ENCODE results near the gene MED13. TPM values are rescaled to one million over a fixed set of nuclear protein-coding genes. Genes with fewer than 3 reads are reported as not detected.

MED13 gene
- total RNA-seq, 1 experiment from 2014 or later = 60.7 TPM

DNA sequence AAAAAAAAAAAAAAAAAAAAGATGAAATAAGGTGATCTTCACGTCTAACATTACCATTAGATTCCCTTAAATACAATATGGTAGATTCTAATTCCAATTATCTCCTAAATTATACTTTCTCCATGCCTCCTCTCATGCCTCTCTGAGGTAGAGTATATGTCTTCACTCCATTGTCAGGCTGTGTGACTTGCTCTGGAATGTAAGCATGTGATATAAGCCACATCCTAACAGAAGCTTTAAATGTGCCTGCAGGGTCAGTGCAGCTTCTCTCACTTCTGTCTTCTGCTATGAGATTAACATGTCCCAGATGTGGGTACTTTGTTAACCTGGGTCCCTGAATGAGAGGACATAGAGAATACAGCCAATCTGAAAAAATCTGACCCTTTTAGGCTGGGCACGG is 32.6 kb downstream of the MED13 start:
- Histone ChIP-seq H3K79me2 (ENCODE audit: insufficient read depth, low read length) (no peaks in the 10 kb centered on the region; the same call in 1 of the 2 replicates), H2BK5ac (ENCODE audit: insufficient read length, low read length) (no peak overlapping the region), H3K23me2 (ENCODE audit: insufficient read length, low read depth, low read length, poor library complexity, severe bottlenecking) (no peaks in the 10 kb centered on the region), H3K56ac (ENCODE audit: insufficient read length, low read depth, low read length) (no peak overlapping the region), H2BK12ac (ENCODE audit: insufficient read length, low read depth, low read length) (no peak overlapping the region), H3K14ac (ENCODE audit: insufficient read depth, low read length) (no peak overlapping the region), H3K23ac (ENCODE audit: insufficient read length, low read depth, low read length) (no peak overlapping the region), H4K5ac (ENCODE audit: insufficient read length, low read depth, low read length) (no peak overlapping the region), H3K27me3 (ENCODE audit: insufficient read depth, low read length) (no peaks in the 10 kb centered on the region), H4K20me1 (ENCODE audit: control insufficient read depth, insufficient read depth, insufficient read length) (no peaks in the 10 kb centered on the region), H3K18ac (ENCODE audit: insufficient read length, low read depth, low read length) (no peak overlapping the region), H3K9me3 (ENCODE audit: control insufficient read depth, low read depth, low read length) (no peaks in the 10 kb centered on the region), H2AK5ac (ENCODE audit: insufficient read length, low read length) (no peak overlapping the region), H3K27ac (ENCODE audit: insufficient read length, low read depth, low read length) (no peak overlapping the region), H2AFZ (ENCODE audit: low read length) (no peak overlapping the region), H3K4ac (ENCODE audit: low read depth, low read length) (no peak overlapping the region), H3K4me2 (ENCODE audit: insufficient read depth, insufficient read length, low read length) (no peak overlapping the region), H3T11ph (ENCODE audit: low read length) (no peak overlapping the region), H4K91ac (ENCODE audit: insufficient read length, low read depth, low read length) (no peak overlapping the region), H2BK120ac (ENCODE audit: low read depth, low read length, poor library complexity, severe bottlenecking) (no peak overlapping the region), H2BK20ac (ENCODE audit: low read depth, low read length, poor library complexity, severe bottlenecking) (no peak overlapping the region), H4K8ac (replicated peaks; ENCODE audit: insufficient read length, low read depth, low read length) (no peak overlapping the region), H2BK15ac (ENCODE audit: low read depth, low read length) (no peak overlapping the region), H3K79me1 (ENCODE audit: insufficient read depth, low read depth, low read length, poor library complexity, severe bottlenecking) (peaks cover 3% of the 10 kb centered on the region), H3K9ac (ENCODE audit: extremely low read depth, insufficient read length, low read length) (no peak overlapping the region), H3K4me1 (ENCODE audit: insufficient read depth, low read length) (no peaks in the 10 kb centered on the region)
- Mint-ChIP-seq H3K4me3 (no peak overlapping the region), H3K27ac (peak overlapping the region in 1 of 3 experiments; percentile 29; a peak in 1 of 7 replicates), H3K9me3 (no peaks in the 10 kb centered on the region), H3K36me3 (ENCODE audit: insufficient read depth in 1 of 3, low read depth in 3 of 3) (peaks cover 38 to 70% (median 68%) of the 10 kb centered on the region in 3 experiments), H3K4me1 (peaks cover 6 to 8% of the 10 kb centered on the region in 2 experiments), H3K27me3 (ENCODE audit: low read depth) (no peaks in the 10 kb centered on the region)
- WGBS (ENCODE audit: extremely low coverage, insufficient read length, low lambda C conversion rate) = no CpG with 5 or more reads among the region's 2 CpGs
- DNase-seq = no peak
- TF ChIP-seq, protein P1, sequence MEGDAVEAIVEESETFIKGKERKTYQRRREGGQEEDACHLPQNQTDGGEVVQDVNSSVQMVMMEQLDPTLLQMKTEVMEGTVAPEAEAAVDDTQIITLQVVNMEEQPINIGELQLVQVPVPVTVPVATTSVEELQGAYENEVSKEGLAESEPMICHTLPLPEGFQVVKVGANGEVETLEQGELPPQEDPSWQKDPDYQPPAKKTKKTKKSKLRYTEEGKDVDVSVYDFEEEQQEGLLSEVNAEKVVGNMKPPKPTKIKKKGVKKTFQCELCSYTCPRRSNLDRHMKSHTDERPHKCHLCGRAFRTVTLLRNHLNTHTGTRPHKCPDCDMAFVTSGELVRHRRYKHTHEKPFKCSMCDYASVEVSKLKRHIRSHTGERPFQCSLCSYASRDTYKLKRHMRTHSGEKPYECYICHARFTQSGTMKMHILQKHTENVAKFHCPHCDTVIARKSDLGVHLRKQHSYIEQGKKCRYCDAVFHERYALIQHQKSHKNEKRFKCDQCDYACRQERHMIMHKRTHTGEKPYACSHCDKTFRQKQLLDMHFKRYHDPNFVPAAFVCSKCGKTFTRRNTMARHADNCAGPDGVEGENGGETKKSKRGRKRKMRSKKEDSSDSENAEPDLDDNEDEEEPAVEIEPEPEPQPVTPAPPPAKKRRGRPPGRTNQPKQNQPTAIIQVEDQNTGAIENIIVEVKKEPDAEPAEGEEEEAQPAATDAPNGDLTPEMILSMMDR (conservative IDR thresholded peaks at IDR 0.05) = no peak

Data from H9 (cell line).